Glutamatergic neuron (in vitro differentiated cells): Measurements from ENCODE around the gene DPEP2. TPM values are rescaled to one million over a fixed set of nuclear protein-coding genes. Genes with fewer than 3 reads are reported as not detected.
"Not testable (repeated sequence)": the region's sequence is repeated elsewhere in the genome, so short reads cannot be mapped to it uniquely, and the experiment has no call there.

Source experiments
- DNase-seq: peaks from one replicate; pipeline ENCODE4 v3.0.0; 2022
- H3K27ac Mint-ChIP-seq: one replicate; pipeline ENCODE4 v1.8.0; 2020; ENCODE audit warnings: mild to moderate bottlenecking, mixed read lengths, inconsistent platforms; ENCODE audit not compliant: unreplicated experiment
- H3K27me3 Mint-ChIP-seq: one replicate; pipeline ENCODE4 v1.8.0; 2020; ENCODE audit warnings: mild to moderate bottlenecking, moderate library complexity, mixed read lengths, inconsistent platforms; ENCODE audit not compliant: unreplicated experiment
- H3K36me3 Mint-ChIP-seq: one replicate; pipeline ENCODE4 v1.8.0; 2020; ENCODE audit warnings: mild to moderate bottlenecking, mixed read lengths, inconsistent platforms; ENCODE audit not compliant: unreplicated experiment
- H3K4me1 Mint-ChIP-seq: one replicate; pipeline ENCODE4 v1.8.0; 2020; ENCODE audit warnings: mild to moderate bottlenecking, low read depth, mixed read lengths, inconsistent platforms; ENCODE audit not compliant: unreplicated experiment
- H3K4me3 Mint-ChIP-seq: one replicate; pipeline ENCODE4 v1.8.0; 2020; ENCODE audit warnings: mild to moderate bottlenecking, mixed read lengths, inconsistent platforms; ENCODE audit not compliant: unreplicated experiment
- H3K9me3 Mint-ChIP-seq: one replicate; pipeline ENCODE4 v1.8.0; 2020; ENCODE audit warnings: mild to moderate bottlenecking, moderate library complexity, mixed read lengths, inconsistent platforms; ENCODE audit not compliant: unreplicated experiment
- total RNA-seq: library from RNA; stranded (reverse); fragmentation: NEBNext Ultra II Directional; extraction: Animal tissue kit (Norgen Biotek cat#: 25700); gene quantifications from one replicate; pipeline ENCODE4 v1.2.1, GENCODE V29; 2021; ENCODE audit not compliant: unreplicated experiment
- TF ChIP-seq, protein P1 (sequence below): fragments of 200-600 bp; sonication (generic); IDR thresholded peaks from one replicate; pipeline ENCODE4 v1.5.0; 2021; ENCODE audit not compliant: partially characterized antibody, unreplicated experiment

Gene DPEP2
- total RNA-seq, 1 donor from 2014 or later = not detected

DNA sequence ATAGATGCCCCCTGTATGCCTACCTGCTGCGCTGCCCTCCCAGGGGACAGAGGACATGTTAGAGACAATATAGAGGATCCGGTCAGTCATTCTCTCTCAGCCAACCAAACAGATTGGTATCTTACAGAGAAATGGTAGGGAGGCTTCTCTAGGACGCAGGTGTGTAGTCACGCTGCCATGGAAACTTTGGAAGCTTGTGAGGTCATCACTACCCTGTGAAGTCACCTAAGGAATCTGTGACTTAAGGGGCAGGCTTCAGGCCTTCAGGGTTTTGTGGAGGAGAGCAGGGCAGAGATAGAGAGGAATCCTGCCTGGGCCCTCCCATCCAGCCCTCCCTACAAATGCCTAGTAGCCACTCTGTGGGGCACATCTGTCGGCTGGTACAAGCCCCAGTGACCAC lies 16.4 kb upstream of the DPEP2 start, which contains the start of gene DPEP2NB:
TSS of gene DPEP2NB (minus strand) at position 231 of the 400 bp plus-strand sequence. CDS start at position 90, 141 bp downstream.
- Mint-ChIP-seq H3K4me3 (no peak within 1 kb of the TSS), H3K27me3 (peaks cover under 1% of the 10 kb centered on the region), H3K27ac (no peak within 1 kb of the TSS), H3K9me3 (no peaks in the 10 kb centered on the region), H3K36me3 (no peaks in the 10 kb centered on the region), H3K4me1 (no peaks in the 10 kb centered on the region)
- TF ChIP-seq, protein P1, sequence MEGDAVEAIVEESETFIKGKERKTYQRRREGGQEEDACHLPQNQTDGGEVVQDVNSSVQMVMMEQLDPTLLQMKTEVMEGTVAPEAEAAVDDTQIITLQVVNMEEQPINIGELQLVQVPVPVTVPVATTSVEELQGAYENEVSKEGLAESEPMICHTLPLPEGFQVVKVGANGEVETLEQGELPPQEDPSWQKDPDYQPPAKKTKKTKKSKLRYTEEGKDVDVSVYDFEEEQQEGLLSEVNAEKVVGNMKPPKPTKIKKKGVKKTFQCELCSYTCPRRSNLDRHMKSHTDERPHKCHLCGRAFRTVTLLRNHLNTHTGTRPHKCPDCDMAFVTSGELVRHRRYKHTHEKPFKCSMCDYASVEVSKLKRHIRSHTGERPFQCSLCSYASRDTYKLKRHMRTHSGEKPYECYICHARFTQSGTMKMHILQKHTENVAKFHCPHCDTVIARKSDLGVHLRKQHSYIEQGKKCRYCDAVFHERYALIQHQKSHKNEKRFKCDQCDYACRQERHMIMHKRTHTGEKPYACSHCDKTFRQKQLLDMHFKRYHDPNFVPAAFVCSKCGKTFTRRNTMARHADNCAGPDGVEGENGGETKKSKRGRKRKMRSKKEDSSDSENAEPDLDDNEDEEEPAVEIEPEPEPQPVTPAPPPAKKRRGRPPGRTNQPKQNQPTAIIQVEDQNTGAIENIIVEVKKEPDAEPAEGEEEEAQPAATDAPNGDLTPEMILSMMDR = no peak
- DNase-seq = no peak

DNA sequence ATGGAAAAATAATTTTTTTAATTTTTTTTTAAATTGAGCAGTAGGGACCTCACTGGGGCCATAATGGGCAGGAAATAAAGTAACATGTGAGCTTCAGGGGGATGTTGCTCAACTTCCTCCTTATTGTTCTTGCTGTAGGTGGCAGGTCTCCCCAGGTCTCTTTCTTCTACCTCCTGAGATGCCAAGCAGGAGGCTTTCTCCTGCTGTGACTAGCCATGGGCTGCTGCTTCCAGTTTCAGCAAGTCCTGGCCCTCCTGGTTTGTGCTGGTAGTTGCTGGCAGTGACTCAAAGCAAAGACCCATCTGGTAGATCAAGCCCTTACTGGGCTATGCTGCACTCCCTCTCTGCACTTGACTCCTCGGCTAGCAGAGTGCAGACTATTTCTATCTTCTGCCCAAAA lies 14.2 kb upstream of the DPEP2 start:
- Mint-ChIP-seq H3K27me3 (peaks cover 2% of the 10 kb centered on the region), H3K36me3 (no peaks in the 10 kb centered on the region), H3K27ac (no peak overlapping the region), H3K9me3 (no peaks in the 10 kb centered on the region), H3K4me3 (no peak overlapping the region), H3K4me1 (no peaks in the 10 kb centered on the region)
- TF ChIP-seq, protein P1 = no peak
- DNase-seq = no peak

DNA sequence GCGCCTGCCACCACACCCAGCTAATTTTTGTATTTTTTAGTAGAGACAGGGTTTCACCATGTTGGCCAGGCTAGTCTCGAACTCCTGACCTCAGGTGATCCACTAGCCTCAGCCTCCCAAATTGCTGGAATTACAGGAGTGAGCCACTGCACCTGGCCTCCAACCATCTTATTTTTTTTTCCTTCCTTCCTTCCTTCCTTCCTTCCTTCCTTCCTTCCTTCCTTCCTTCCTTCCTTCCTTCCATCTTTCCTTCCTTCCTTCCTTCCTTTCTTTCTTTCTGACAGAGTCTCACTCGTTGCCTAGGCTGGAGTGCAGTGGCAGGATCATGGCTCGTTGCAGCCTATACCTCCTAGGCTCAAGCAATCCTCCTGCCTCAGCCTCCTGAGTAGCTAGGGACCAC lies 10.6 kb upstream of the DPEP2 start:
- not testable (repeated sequence) for H3K4me1 Mint-ChIP-seq, H3K27me3 Mint-ChIP-seq, DNase-seq, H3K27ac Mint-ChIP-seq, H3K36me3 Mint-ChIP-seq, H3K4me3 Mint-ChIP-seq, H3K9me3 Mint-ChIP-seq

DNA sequence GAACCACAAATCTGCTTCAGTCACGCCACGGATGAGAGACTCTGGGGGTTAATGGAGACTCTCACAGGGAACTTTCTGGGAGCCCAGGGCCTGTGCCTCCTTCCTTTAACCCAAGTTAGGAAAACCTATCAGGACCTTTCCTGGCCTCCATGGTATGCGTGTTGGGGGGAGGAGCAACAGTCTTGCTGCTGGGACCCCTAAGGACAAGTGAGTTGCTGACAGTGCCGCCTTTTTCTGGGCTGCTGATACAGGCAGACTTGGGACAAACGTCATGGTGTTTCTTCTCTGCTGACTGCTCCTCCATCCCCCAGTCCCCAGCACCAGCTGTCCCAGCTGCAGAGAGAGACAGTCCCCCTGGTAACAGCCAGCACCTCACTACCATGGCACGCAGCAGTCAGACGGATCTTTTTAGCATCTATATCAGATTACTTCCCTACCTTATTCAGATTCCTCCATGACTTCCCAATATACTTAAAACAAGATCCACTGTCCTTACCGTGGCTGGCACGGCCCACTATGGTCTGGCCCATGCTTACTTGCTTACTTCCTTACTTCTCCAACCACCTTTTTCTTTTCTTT lies 10.0 kb upstream of the DPEP2 start:
- Mint-ChIP-seq H3K36me3 (no peaks in the 10 kb centered on the region), H3K4me3 (no peak overlapping the region), H3K27ac (no peak overlapping the region), H3K9me3 (no peaks in the 10 kb centered on the region), H3K4me1 (no peaks in the 10 kb centered on the region), H3K27me3 (peaks cover 2% of the 10 kb centered on the region)
- TF ChIP-seq, protein P1 = no peak
- no peak for DNase-seq

DNA sequence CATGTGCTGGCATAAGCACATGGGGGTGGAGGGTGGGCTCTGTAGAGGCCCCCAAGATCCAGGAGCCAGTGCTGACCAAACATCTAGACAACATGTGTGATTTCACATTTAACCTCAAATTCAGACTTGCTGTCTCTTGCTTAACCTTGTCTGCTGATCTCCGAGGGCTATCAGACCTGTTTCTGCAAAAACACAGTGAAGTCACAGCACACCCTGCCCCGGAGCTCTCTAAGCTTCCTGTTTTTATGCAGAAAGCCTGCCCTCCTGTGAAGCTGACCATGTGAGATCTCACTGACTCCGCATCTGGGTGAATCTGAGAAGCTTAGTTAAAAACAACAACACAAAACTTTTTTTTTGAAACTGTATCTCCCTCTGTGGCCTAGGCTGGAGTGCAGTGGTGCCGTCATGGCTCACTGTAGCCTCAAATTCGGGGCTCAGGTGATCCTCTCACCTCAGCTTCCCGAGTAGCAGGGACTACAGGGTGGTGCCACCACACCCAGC lies 6.6 kb upstream of the DPEP2 start:
- Mint-ChIP-seq H3K27ac (no peak overlapping the region), H3K4me3 (no peak overlapping the region), H3K9me3 (no peaks in the 10 kb centered on the region), H3K27me3 (peaks cover 2% of the 10 kb centered on the region), H3K36me3 (no peaks in the 10 kb centered on the region), H3K4me1 (no peaks in the 10 kb centered on the region)
- TF ChIP-seq, protein P1 = no peak
- no peak for DNase-seq
